ENCODE results near the gene ALKAL2.

DNA sequence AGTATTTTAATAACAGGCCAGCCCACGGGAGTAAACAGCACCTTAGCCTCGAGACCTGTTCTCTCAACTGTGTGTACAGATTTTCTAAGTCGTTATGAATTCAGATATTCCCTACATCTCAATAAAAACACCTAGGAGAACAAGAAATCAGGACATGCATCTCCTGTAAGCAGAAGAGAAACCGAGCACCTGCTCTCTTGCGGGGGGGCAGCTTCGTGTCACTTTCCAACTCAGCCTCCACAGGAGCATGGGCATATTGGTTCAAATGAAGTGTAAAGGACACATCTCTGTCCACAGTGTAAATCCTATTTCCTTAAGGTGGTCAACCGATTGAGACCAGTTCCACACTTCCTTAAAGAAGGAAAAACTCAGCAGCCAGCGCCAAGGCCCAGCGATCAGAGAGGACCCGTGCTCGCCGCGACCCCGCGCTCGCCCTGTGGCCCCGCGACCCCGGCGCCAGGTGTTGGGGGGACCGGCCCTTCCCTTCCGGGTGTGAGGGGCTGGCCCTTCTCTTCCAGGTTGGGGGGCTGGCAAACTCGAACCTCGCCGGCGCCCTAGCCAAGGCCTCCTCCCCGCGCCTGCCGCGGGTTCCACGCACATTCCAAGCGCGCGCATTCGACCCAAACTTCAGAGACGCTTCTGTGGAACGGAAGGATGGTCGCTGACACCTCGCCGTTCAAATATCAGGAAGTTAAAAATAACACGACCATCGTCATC is 24.7 kb downstream of the ALKAL2 start:
- TF ChIP-seq, protein P1, sequence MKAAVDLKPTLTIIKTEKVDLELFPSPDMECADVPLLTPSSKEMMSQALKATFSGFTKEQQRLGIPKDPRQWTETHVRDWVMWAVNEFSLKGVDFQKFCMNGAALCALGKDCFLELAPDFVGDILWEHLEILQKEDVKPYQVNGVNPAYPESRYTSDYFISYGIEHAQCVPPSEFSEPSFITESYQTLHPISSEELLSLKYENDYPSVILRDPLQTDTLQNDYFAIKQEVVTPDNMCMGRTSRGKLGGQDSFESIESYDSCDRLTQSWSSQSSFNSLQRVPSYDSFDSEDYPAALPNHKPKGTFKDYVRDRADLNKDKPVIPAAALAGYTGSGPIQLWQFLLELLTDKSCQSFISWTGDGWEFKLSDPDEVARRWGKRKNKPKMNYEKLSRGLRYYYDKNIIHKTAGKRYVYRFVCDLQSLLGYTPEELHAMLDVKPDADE (conservative IDR thresholded peaks at IDR 0.05; ENCODE audit: control insufficient read depth, low read depth, low read length), result no peak
- TF ChIP-seq POLR2A (conservative IDR thresholded peaks at IDR 0.05) (no peak), TAF1 (IDR thresholded peaks at IDR 0.05; ENCODE audit: control insufficient read depth, extremely low read depth, insufficient read depth, low read length, severe bottlenecking) (no peak), HDAC6 (IDR thresholded peaks at IDR 0.05; ENCODE audit: low read depth, low read length) (no peak)
- TF ChIP-seq, protein P2, sequence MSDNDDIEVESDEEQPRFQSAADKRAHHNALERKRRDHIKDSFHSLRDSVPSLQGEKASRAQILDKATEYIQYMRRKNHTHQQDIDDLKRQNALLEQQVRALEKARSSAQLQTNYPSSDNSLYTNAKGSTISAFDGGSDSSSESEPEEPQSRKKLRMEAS (CRISPR knock-in tag; IDR thresholded peaks at IDR 0.05), result no peak
- TF ChIP-seq, protein P3, sequence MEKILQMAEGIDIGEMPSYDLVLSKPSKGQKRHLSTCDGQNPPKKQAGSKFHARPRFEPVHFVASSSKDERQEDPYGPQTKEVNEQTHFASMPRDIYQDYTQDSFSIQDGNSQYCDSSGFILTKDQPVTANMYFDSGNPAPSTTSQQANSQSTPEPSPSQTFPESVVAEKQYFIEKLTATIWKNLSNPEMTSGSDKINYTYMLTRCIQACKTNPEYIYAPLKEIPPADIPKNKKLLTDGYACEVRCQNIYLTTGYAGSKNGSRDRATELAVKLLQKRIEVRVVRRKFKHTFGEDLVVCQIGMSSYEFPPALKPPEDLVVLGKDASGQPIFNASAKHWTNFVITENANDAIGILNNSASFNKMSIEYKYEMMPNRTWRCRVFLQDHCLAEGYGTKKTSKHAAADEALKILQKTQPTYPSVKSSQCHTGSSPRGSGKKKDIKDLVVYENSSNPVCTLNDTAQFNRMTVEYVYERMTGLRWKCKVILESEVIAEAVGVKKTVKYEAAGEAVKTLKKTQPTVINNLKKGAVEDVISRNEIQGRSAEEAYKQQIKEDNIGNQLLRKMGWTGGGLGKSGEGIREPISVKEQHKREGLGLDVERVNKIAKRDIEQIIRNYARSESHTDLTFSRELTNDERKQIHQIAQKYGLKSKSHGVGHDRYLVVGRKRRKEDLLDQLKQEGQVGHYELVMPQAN (IDR thresholded peaks at IDR 0.05; ENCODE audit: borderline replicate concordance), result no peak
- TF ChIP-seq, protein P4, sequence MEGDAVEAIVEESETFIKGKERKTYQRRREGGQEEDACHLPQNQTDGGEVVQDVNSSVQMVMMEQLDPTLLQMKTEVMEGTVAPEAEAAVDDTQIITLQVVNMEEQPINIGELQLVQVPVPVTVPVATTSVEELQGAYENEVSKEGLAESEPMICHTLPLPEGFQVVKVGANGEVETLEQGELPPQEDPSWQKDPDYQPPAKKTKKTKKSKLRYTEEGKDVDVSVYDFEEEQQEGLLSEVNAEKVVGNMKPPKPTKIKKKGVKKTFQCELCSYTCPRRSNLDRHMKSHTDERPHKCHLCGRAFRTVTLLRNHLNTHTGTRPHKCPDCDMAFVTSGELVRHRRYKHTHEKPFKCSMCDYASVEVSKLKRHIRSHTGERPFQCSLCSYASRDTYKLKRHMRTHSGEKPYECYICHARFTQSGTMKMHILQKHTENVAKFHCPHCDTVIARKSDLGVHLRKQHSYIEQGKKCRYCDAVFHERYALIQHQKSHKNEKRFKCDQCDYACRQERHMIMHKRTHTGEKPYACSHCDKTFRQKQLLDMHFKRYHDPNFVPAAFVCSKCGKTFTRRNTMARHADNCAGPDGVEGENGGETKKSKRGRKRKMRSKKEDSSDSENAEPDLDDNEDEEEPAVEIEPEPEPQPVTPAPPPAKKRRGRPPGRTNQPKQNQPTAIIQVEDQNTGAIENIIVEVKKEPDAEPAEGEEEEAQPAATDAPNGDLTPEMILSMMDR (IDR thresholded peaks at IDR 0.05 in 2 of 3, conservative IDR thresholded peaks at IDR 0.05 in 1 of 3; ENCODE audit: insufficient read depth in 2 of 3, low read depth in 1 of 3, low read length in 3 of 3), result no peak
